GM12891 (cell line): ENCODE results near the gene CHPT1.

ENCODE experiments used
- DNase-seq: peaks from one replicate; pipeline ENCODE4 v3.0.0; 2011; ENCODE audit warnings: low spot score; ENCODE audit not compliant: insufficient read length
- FAIRE-seq: peaks from 2 replicates; lab custom pipeline; 2011; peaks lifted over from hg19 to GRCh38; lab: Jason Lieb, UNC
- PAX5 ChIP-seq: IDR thresholded peaks from 2 replicates; pipeline ENCODE4 v1.6.1; 2011; ENCODE audit warnings: low read length, moderate library complexity, mild to moderate bottlenecking; ENCODE audit not compliant: insufficient read depth, severe bottlenecking
- POLR2A ChIP-seq: IDR thresholded peaks from 2 replicates; pipeline ENCODE4 v1.6.1; 2011; ENCODE audit warnings: low read depth, low read length, control low read depth
- POLR2AphosphoS5 ChIP-seq: IDR thresholded peaks from 2 replicates; pipeline ENCODE4 v1.6.1; 2011; ENCODE audit warnings: low read depth, low read length, control low read depth
- POU2F2 ChIP-seq: IDR thresholded peaks from 2 replicates; pipeline ENCODE4 v1.6.1; 2011; ENCODE audit warnings: low read depth, mild to moderate bottlenecking, control low read depth, low read length, moderate library complexity
- SPI1 ChIP-seq: IDR thresholded peaks from 2 replicates; pipeline ENCODE4 v1.6.1; 2011; ENCODE audit warnings: low read depth, low read length, control low read depth
- TAF1 ChIP-seq: IDR thresholded peaks from 2 replicates; pipeline ENCODE4 v1.6.1; 2011; ENCODE audit warnings: low read depth, low read length, control low read depth

The CHPT1 gene

DNA sequence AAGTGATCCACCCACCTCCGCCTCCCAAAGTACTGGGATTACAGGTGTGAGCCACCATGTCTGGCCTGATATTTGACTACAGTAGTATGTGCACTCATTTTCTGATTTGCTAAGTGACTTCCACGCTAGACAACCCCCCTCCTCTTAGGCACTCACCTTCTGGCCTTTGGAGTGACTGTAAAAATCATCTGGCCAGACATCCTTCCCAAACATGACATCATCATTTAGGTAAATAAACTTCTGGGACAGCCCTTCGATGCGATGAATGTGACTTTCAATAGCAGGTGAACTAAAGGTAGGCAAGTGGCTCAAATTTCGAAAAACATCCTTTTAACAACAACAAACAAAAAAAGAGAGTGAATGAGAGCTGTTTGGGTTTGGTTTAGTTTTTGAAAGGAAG is 72.4 kb downstream of the CHPT1 start:
- no peak for FAIRE-seq
- TF ChIP-seq POLR2A = no peak
- no peak for TF ChIP-seq PAX5
- no peak for TF ChIP-seq POLR2AphosphoS5
- TF ChIP-seq POU2F2 = no peak
- no peak for TF ChIP-seq SPI1
- no peak for TF ChIP-seq TAF1
- DNase-seq = no peak

DNA sequence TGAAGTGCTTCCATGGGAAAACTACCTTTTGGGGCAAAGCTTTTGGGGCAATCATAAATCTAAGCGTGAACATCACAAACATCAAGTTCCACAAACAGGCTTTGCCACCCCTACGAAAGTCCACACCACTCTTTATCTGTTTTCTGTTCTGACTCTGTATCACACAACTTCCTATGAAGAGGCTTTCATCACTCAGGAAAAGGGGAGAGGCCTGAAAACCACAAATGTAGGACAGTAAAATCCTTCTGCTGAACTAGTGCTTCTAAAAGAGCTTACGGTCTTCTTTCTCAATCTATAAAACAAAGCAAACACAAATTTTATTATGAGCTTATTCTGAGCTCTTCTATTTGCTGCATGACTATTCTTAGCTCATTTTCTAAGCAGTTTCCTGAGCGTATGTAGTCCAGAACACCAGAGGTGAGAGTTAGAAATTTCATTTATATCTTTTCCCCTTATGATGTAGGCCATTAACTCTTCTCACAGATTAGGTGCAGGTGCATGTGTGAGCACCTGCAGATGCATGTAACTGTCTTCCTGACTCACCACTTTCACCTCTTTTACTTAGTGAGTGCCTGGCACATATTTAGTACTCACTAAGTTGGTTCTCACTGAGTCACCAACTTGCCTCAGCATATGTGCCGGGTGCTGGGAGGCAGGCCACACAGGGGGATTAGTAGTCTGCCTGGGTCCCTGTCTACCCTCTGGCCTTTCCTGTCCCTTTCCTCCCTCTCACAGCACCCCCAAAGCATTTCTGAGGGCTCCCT is 74.8 kb downstream of the CHPT1 start:
- DNase-seq (no peak), FAIRE-seq (peak; percentile 31)
- no peak for TF ChIP-seq POLR2A
- TF ChIP-seq POLR2AphosphoS5 = 0 out of 2 replicates have a peak, but pooled peaks have one; percentile 29

DNA sequence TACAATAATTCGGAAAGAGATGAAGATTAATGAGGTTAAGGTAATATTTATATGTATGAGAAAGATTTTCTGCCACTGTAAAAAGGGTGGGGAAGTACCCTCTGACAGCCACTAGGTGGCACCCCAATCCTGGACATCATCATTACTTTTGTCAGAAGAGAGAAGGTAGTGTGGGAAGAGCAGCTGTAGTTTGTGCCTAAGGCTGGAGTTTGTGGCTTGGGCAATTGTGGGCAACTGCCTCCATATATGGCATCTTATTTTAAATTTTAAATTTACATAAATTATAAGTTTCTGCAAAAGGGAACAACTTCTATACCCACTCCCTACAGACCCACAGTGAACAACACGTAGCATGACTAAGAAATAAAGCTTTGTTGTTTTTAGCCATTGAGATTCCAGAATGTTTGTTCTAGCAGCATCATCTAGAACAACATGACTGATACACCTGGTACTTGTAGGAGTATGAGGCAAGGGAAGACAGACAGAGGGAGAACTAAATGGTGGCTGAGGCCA is 76.3 kb downstream of the CHPT1 start:
- DNase-seq (peak; percentile 40), FAIRE-seq (peak; percentile 96)
- TF ChIP-seq SPI1 (0 out of 2 replicates have a peak, but pooled peaks have one; percentile 5), TAF1 (no peak)

DNA sequence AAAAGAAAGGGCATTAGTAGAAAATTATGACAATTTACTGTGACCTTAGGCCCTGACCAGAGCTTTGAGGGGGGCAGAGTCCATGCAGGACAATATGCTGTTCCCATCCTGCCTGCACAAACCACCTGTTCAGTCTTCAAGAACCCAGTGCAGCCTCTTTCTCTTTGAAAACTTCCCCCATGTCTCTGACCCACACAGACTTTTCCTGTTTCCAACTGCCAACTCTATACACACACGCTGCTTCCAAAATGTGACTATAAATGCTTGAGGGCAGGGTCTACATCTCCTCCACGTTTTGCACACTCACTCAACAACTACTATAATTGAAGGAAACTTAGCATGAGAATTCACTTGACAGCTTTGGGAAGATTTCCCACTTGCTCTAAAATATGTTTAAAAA is 78.4 kb downstream of the CHPT1 start:
- FAIRE-seq = no peak
- TF ChIP-seq SPI1 (no peak), PAX5 (no peak), POU2F2 (no peak), POLR2A (no peak), POLR2AphosphoS5 (no peak), TAF1 (no peak)
- no peak for DNase-seq

DNA sequence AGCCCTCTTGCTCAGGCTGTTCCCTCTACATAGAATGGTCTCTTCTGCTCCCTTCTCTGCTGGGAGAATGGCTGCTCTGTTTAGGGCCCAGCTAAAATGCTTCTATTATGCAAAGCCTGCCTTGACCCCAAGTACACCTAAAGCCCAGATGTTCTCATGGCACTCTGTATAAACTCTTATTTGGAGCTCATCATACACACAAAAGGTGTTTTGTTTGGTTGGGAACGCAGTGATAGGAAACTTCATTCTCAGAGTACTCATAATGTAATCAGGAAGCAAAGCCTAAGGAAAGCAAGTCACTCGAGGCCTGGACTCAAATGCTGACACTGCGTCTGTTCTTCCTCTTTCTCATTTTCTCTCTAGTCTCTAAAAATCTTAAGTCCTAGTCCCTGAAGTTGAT is 80.0 kb downstream of the CHPT1 start:
- no peak for TF ChIP-seq POLR2AphosphoS5
- no peak for TF ChIP-seq SPI1
- TF ChIP-seq PAX5 = no peak
- TF ChIP-seq POLR2A = no peak
- TF ChIP-seq TAF1 = no peak
- TF ChIP-seq POU2F2 = no peak
- FAIRE-seq (no peak), DNase-seq (no peak)

DNA sequence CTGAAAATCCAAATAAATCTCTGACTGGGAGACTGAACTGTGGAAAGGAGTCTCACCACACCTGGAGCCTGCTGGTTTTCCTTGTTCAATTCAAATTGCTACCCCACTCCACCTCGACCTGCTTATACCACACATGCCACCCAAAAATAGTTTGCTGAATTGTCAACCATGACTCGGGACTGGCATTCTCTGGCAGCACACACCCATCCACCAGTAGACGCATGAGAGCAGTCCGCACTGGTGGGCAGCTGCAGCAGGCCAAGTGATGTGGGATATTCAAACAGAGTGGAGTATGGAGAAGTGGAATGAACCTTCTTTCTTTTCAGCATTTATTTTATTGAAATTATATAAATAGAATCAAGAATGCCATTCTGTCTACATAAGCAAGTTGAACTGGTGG is 80.5 kb downstream of the CHPT1 start:
- FAIRE-seq (no peak), DNase-seq (no peak)
- TF ChIP-seq SPI1 = no peak
